Measurements from ENCODE around the gene MIA3. TPM values are rescaled to one million over a fixed set of nuclear protein-coding genes. Genes with fewer than 3 reads are reported as not detected.

The MIA3 gene
- total and polyA plus RNA-seq, 5 donors from 2014 or later = 48.5 to 87.1 (median 54.9) TPM

DNA sequence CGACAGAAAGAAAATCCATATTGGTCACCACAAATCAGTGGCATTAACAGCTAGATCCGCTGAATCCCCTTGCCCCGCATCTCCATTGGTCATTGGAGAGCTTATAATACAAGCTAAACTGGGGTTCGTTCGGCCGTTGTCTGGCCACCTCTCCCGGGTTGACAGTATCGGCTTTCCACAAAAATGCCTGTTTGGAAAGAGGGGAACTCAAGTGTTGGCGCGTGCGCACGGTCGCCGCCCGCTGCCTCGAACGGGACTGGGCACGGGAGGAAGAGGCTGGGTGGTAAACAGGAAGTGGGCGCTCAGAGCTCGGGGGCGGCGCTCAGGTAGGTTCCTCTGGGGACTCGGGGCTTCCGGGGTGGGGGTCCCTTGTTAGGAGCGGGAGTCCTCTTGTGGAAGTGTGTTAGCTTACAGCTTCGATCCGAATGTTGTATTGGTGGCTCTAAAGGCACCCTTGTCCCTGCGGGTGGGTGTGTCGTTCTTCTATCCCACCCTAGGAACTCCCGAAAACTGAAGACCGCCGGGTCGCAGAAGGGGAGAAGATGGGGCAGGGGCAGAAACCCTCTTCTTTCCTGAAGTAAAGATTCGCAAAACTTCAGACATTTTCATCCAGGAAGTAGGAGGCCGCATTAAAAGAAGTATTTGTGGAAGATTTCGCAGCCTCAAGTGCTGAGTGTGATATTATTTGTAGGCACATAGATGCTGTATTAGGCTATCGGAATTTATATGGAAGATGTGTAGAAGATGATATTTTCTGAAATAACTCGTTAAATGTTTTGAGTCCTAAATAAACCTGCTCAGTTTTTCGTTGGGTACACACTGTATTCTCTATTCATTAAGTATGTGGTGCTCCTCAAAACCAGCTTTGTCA lies 95.4 kb downstream of the MIA3 start:
- Mint-ChIP-seq H3K36me3 (peaks cover 22% of the 10 kb centered on the region), H3K27ac (peak overlapping the region; percentile 99 to 100 (median 99)), H3K4me1 (peaks cover 17 to 67% (median 49%) of the 10 kb centered on the region in 4 donors), H3K4me3 (peak overlapping the region; percentile 96 to 100 (median 99)), H3K27me3 (peaks cover 9% of the 10 kb centered on the region), H3K9me3 (no peaks in the 10 kb centered on the region)
- Histone ChIP-seq H3K27me3 (ENCODE audit: control insufficient read depth, insufficient read depth, low read length) (no peaks in the 10 kb centered on the region), H3K4me3 (ENCODE audit: low read depth, low read length) (peak overlapping the region; percentile 100), H3K36me3 (ENCODE audit: control insufficient read depth, insufficient read depth, low read length) (peaks cover 23% of the 10 kb centered on the region), H3K27ac (ENCODE audit: insufficient read depth, low read length, poor library complexity, severe bottlenecking) (peak overlapping the region; percentile 98), H3K4me1 (ENCODE audit: control insufficient read depth, insufficient read depth, low read length, poor library complexity, severe bottlenecking) (peaks cover 50% of the 10 kb centered on the region), H3K9me3 (ENCODE audit: control insufficient read depth in 2 of 2, low read length in 2 of 2) (no peaks in the 10 kb centered on the region)
- peak; percentile 70 to 74 for ATAC-seq (ENCODE audit: low read depth in 2 of 2)
- peak; percentile 89 to 97 (median 91) for DNase-seq

DNA sequence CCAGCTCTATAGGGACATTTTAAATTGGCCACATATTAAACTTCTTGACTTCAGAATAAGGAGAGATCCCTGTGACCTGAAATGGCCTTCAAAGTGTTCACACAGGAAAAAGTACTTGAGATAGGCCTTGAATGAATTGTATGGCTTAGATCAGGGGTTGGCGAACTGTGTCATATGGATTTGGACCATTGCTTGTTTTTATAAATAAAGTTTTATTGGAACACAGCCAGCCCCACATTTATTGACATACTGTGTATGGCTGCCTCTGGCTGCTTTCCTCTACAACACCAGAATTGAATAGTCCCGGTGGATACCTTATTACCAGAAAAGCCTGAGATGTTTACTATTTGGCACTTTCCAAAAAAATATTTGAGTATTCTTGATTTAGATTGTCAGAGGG lies 98.5 kb downstream of the MIA3 start:
- peaks cover 54% of the 10 kb centered on the region for H3K36me3 ChIP-seq (ENCODE audit: control insufficient read depth, insufficient read depth, low read length)
- H3K9me3 Mint-ChIP-seq = no peaks in the 10 kb centered on the region

More for the DNA sequence above, 98.5 kb downstream of the MIA3 start:
- H3K4me3 Mint-ChIP-seq = peak overlapping the region in 2 of 4 donors; percentile 12 to 42
- DNase-seq (no peak), ATAC-seq (ENCODE audit: low read depth in 2 of 2) (no peak)
- no peaks in the 10 kb centered on the region for H3K9me3 ChIP-seq (ENCODE audit: control insufficient read depth in 2 of 2, low read length in 2 of 2)
- no peak overlapping the region for H3K27ac ChIP-seq (ENCODE audit: insufficient read depth, low read length, poor library complexity, severe bottlenecking)
- no peak overlapping the region for H3K4me3 ChIP-seq (ENCODE audit: low read depth, low read length)
- no peaks in the 10 kb centered on the region for H3K27me3 ChIP-seq (ENCODE audit: control insufficient read depth, insufficient read depth, low read length)
- peaks cover 18 to 56% (median 35%) of the 10 kb centered on the region in 4 donors for H3K4me1 Mint-ChIP-seq
- H3K27me3 Mint-ChIP-seq = peaks cover 9% of the 10 kb centered on the region
- peaks cover 24% of the 10 kb centered on the region for H3K4me1 ChIP-seq (ENCODE audit: control insufficient read depth, insufficient read depth, low read length, poor library complexity, severe bottlenecking)
- H3K27ac Mint-ChIP-seq = peak overlapping the region in 2 of 3 donors; percentile 43 to 48
- H3K36me3 Mint-ChIP-seq = peaks cover 28% of the 10 kb centered on the region

Other genes starting within 250 kb of the MIA3 start
- gene HHIPL2, start 70.0 kb upstream of the MIA3 start, total RNA-seq = not detected
- gene HHIPL2, start 70.0 kb upstream of the MIA3 start, polyA plus RNA-seq = not detected
- 5.9 TPM for gene TAF1A, start 28.2 kb upstream of the MIA3 start, total RNA-seq
- gene TAF1A, start 28.2 kb upstream of the MIA3 start, polyA plus RNA-seq = 1 to 10 TPM; 2.8 to 4.6 (median 3.9) TPM
- 54.1 TPM for gene AIDA, start 94.4 kb downstream of the MIA3 start, total RNA-seq
- 10 to 100 TPM; 35.2 to 44.5 (median 38.6) TPM for gene AIDA, start 94.4 kb downstream of the MIA3 start, polyA plus RNA-seq
- 72.0 TPM for gene BROX, start 94.5 kb downstream of the MIA3 start, total RNA-seq
- gene BROX, start 94.5 kb downstream of the MIA3 start, polyA plus RNA-seq = 10 to 100 TPM; 20.7 to 24.7 (median 22.5) TPM
- not detected for gene FAM177B, start 119.1 kb downstream of the MIA3 start, total RNA-seq
- not detected for gene FAM177B, start 119.1 kb downstream of the MIA3 start, polyA plus RNA-seq
- gene DISP1, start 196.9 kb downstream of the MIA3 start, total RNA-seq = 2.9 TPM
- gene DISP1, start 196.9 kb downstream of the MIA3 start, polyA plus RNA-seq = 1 to 10 TPM; 1.1 to 2.0 (median 1.4) TPM